T47D (cell line): ENCODE data around the gene MRPS12.
"Not testable (repeated sequence)": the region's sequence is repeated elsewhere in the genome, so short reads cannot be mapped to it uniquely, and the experiment has no call there.

Experiments
- DNase-seq, 2 experiments: peaks; one replicate each; pipeline versions ENCODE4 v3.0.0 to v3.0.0-alpha.2; 2011 to 2012; ENCODE audit warnings: low read depth in 1 of 2, low spot score in 1 of 2
- JUND ChIP-seq: IDR thresholded peaks from 2 replicates; pipeline ENCODE4 v1.6.1; 2012; ENCODE audit warnings: low read depth
- in situ Hi-C: cut with HindIII; loops from 2 replicates; pipeline ENCODE4 v1.10.0; 2016; ENCODE audit warnings: low sequenced_read_pairs, low pct_unique_long_range_greater_than_20kb

The MRPS12 gene

DNA sequence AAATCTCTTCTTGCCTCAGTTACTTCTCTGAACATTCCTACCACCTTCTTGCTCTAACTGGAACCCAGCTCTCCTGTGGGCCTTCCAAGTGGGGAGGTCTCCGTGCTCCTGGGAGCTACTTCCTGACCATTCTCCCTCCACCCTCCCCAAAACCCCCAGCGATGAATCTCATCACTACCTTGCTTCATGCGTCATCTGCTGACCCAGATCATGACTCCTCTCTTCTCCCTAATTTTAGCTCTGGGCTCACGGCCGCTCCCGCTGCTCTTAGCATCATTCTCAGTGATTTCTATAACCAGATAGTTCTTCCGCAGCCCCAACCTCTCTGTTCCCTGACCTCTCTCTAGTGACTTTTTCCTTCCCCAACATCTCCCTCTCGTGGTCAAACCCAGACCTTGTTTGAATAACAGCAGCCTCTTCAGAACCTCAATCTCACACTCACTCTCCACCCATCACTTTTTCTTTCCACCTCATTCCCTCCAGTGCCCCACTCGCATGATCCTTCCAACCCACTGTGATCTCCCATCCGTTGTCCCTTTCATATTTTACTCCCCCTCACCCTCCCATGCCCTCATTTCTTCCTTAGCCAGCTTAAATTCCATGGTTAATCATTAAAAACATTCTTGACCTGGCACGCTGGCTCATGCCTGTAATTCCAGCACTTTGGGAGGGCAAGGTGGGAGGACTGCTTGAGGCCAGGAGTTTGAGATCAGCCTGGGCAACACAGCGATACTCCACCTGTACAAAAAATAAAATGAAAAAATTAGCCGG lies 21.8 kb downstream of the MRPS12 start:
- DNase-seq = peak; percentile 11 to 46
- no peak for TF ChIP-seq JUND
- in situ Hi-C loops = no loop called here

DNA sequence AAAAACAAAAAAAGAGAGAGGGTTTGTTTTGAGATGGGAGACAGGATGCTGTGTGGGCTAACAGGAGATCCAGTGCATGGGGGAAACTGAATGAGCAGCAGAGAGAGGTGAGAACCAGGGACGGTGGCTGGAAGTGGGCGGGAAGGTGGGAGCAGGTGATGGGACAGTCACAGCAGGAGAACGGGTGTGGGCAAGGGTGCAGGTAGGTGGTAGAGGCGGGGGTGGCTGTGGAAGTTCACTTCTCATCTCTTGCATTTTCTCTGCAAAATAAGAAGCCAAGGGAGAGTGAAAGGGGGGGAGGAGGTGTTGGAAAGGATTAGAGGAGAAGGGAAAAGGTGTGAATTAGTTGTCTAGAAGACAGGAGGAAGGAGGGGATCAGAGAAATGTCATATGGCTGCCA lies 22.9 kb downstream of the MRPS12 start:
- TF ChIP-seq JUND = no peak
- no peak for DNase-seq
- in situ Hi-C loops = no loop called here

DNA sequence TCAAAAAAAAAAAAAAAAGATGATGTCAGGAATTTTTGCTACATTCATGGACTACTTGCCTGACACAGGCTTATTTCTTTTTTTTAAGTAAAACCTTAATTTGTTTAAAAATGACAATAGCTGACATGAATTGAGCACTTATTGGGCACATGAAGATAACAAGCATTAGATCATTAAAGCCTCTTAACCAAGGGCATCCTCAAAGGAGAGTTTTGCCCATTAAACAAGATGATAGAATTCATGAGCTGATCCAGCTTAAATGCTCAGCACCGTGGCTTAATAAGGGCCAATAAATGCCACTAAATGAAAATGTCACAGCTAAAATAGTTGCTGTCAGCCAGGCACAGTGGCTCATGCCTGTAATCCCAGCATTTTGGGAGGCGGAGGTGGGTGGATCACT lies 25.5 kb downstream of the MRPS12 start:
- in situ Hi-C loops = no loop called here
- TF ChIP-seq JUND = no peak
- no peak for DNase-seq

DNA sequence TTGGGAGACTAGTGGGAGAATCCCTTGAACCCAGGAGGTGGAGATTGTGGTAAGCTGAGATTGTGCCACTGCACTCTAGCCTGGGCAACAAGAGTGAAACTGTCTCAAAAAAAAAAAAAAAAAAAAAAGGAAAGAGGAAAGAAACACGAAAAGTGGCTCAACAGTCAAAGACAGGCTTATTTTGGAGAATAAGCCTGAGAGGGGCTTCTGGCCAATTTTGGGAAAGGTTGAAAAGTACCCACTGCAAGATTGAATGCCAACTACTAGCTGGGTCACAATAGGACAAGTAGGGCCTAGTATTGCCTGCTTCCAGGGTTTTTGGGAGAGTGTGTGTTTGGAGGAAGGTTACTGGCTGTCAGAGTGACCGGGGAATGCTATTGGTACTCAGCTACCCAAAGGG lies 27.6 kb downstream of the MRPS12 start:
- in situ Hi-C loops = no loop called here
- no peak for DNase-seq
- no peak for TF ChIP-seq JUND

DNA sequence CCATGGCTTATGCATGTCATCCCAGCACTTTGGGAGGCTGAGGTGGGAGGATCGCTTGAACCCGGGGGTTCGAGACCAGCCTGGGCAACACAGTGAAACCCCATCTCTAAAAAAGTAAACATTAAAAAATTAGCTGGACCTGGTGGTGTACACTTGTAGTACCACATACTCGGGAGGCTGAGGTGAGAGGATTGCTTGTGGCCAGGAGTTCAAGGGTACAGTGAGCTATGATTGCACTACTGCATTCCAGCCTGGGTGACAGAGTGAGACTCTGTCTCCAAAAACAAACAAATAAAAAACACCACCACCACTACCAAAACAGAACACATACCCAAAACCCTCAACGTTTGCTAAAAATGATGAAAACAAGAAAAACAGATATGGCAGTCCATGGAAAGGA lies 28.9 kb downstream of the MRPS12 start:
- no peak for DNase-seq
- TF ChIP-seq JUND = no peak
- in situ Hi-C loops = no loop called here

DNA sequence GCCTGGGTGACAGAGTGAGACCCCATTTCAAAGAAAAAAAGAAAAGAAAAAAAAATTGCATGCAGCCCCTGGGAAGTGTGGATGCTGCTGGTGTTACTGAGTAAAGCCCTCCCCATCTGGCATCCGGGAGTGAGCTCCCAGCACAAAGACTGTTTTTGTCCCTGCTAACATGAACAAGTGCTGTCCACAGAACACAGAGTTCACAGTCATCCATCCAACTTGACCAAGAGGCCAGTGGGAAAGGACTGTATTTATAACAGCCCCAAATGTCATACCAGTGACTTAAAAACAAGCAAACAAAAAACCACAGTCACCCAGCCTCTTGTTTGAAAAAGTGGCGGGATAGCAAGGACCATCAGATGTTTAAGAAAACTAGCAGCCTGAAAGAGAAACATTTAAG lies 34.0 kb downstream of the MRPS12 start:
- no peak for TF ChIP-seq JUND
- in situ Hi-C loops = no loop called here
- DNase-seq = no peak

DNA sequence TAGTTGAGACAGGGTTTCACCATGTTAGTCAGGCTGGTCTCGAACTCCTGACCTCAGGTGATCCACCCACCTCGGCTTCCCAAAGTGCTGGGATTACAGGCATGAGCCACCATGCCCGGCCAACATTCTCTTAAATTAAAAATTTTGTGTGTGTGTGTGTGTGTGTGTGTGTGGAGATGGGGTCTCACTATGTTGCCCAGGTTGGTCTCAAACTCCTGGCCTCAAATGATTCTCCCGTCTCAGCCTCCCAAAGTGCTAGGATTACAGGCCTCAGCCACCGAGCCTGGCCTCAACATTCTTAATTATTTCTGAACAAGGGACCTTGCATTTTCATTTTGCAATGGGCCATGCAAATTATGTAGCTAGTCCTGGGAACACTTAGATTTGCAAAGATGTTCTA lies 35.4 kb downstream of the MRPS12 start:
- DNase-seq, in situ Hi-C loops: not testable (repeated sequence)

DNA sequence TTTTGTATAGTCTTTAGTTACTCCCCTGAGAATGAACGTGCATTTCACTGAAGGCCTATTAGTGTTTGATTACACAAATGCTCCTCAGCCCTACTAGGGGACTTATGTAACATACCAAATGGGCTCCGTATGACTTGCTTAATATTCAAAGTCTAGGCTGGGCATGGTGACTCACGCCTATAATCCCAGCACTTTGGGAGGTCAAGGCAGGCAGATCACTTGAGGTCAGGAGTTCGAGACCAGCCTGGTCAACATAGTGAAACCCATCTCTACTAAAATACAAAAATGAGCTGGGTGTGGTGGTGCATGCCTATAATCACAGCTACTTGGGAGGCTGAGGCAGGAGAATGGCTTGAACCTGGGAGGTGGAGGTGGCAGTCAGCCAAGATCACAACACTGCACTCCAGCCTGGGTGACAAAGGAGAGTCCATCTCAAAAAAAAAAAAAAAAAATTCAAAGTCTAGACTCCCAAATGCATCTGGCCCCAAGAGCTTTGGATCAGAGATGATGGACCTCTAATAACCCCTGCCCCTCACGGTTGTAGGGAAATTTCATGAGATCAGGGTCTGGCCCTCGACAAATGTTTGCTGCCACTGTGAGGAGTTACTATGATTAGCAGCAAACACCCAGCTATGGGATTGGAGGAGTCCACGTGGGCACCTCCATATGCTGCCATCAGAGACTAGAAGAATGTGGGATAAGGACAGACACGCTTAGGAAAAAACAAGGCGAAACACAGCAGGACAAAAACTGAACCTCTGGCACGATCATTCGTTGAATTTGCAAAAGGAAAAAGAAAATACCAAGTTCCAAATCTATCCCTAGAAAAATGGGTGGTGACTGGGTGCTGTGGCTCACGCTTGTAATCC lies 40.2 kb downstream of the MRPS12 start:
- TF ChIP-seq JUND = no peak
- in situ Hi-C loops = no loop called here
- DNase-seq = no peak

DNA sequence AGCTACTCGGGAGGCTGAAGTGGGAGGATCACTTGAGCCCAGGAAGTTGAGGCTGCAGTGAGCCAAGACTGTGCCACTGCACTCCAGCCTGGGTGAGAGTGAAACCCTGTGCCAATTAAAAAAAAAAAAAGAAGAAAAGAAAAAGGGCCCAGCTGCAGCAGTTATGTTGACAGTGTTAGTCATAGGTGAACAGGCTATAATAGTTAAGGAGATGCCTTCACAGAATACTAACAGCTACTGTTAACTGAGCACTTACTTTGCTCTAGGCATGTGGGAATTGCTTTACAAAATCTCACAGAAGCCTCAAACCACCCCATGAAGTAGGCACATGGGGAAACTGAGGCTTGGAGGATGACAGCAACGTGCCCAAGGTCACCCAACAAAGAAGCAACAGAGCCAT lies 40.9 kb downstream of the MRPS12 start:
- no peak for TF ChIP-seq JUND
- DNase-seq = no peak
- in situ Hi-C loops = no loop called here

DNA sequence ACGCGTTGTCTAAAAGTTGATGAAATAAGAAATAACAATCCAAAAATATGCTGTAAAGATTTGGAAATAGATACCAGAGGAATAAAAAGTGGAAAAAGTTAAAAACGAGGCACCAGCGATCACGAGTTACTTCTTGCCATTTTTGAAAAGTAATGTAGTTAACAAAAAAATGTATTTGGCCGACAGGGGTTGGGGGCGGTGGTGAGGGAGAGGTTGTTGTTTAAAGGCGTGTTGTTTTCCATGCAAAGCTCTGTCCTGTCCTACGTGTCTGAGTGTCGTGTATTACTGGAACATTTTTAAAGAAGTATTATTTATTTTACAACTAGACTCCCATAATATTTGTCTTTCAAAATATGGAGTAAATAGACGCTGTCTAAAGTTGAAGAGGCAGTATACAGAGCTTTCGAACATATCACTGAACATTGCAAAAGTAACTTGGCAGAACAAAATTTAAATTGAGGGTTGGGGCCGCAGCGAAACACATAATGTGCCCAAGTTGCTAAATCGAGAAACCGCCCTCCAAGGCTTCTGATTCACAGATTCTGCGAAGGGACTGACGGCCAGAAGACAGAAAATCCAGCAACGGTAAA lies 44.0 kb downstream of the MRPS12 start:
- in situ Hi-C loops = no loop called here
- TF ChIP-seq JUND = no peak
- no peak for DNase-seq

DNA sequence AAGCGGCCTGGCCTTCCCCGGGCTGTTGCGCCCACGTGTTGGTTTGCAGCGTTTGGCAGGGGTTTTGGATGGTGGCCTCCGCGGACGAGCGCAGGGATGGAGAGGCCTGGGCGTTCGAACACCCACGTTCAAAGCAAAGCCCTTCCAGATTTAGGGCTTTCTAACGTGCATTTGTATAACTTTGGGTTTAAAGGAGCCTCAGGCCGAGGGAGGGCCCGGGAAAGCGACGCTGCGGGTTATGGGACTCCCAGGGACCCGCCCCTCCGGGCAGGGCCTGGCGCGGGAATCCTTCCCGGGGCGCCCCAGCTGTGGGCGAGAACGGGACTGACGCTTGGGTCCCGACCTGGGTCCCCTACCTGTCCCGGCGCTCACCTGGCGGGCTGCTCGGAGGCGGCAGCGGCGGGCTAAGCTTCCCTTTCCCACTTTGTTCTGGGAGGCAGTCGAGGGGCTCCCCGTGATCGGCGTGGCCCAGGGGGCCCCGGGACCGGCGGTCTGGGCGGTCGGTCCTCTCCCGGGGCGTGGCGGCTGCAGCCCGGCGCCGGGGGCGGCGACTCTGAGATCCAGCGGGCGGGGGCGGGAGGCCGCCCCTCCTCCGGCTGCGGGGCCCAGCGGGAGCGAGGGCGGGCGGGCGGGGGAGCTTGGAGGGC lies 44.6 kb downstream of the MRPS12 start, which contains the start of gene FBXO17:
FBXO17 (minus strand) TSS at position 529 of the 647 bp plus-strand sequence. CDS start 25,423 bp downstream, outside the sequence.
- in situ Hi-C loops = no loop called here
- TF ChIP-seq JUND = no peak
- DNase-seq = peak in 1 of 2 experiments; percentile 60

DNA sequence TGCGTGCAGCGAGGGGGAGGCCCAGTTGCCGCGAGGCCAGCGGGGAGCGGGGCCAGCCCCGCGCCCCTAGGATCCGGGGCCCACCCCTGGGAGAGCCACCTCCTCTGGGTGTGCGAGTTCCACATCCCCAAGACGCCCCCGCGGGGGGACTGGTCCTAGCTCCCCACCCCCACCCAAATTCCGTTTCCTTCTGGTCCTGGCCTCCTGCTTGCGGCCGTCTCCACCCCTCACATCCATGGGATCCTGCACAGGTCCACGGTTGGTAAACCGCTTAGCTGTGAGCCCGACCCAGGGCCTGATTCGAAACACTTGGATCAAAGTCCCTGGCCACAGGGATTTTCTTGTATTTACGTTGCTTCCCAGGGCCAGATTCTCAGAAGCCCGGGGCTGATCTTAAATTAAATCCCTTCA lies 45.1 kb downstream of the MRPS12 start:
- no peak for TF ChIP-seq JUND
- in situ Hi-C loops = no loop called here
- DNase-seq = peak in 1 of 2 experiments; percentile 31
